ENCODE results near the gene GANAB.

Gene GANAB

GRCh38 chr11:62607714-62608113 lies 38.7 kb downstream of the GANAB start:
- no peak overlapping the region for H3K27ac ChIP-seq (ENCODE audit: low read length)

GRCh38 chr11:62605902-62606301 lies 40.5 kb downstream of the GANAB start:
- peaks cover 14 to 16% of the 10 kb centered on the region in 2 donors for H3K36me3 ChIP-seq (ENCODE audit: control insufficient read depth in 2 of 2, insufficient read depth in 2 of 2, low read length in 2 of 2)
- H3K27me3 ChIP-seq (ENCODE audit: control insufficient read depth in 1 of 2, insufficient read depth in 2 of 2, low read length in 2 of 2) = no peaks in the 10 kb centered on the region
- no peak overlapping the region for H3K4me3 ChIP-seq (ENCODE audit: low read length in 2 of 2)
- H3K4me1 ChIP-seq (ENCODE audit: control insufficient read depth, insufficient read depth, low read length) = peaks cover 33% of the 10 kb centered on the region
- no peak overlapping the region for H3K27ac ChIP-seq (ENCODE audit: low read length)
- no peaks in the 10 kb centered on the region for H3K9me3 ChIP-seq (ENCODE audit: control insufficient read depth in 2 of 2, low read length in 2 of 2)
- no peak overlapping the region for H3K9ac ChIP-seq (ENCODE audit: low read length in 2 of 2)

More at GRCh38 chr11:62607714-62608113, 38.7 kb downstream of the GANAB start:
- Histone ChIP-seq H3K4me1 (ENCODE audit: control insufficient read depth, insufficient read depth, low read length) (peaks cover 34% of the 10 kb centered on the region), H3K4me3 (ENCODE audit: low read length in 2 of 2) (no peak overlapping the region), H3K36me3 (ENCODE audit: control insufficient read depth in 2 of 2, insufficient read depth in 2 of 2, low read length in 2 of 2) (peaks cover 14 to 16% of the 10 kb centered on the region in 2 donors), H3K9me3 (ENCODE audit: control insufficient read depth in 2 of 2, low read length in 2 of 2) (no peaks in the 10 kb centered on the region), H3K27me3 (ENCODE audit: control insufficient read depth in 1 of 2, insufficient read depth in 2 of 2, low read length in 2 of 2) (no peaks in the 10 kb centered on the region), H3K9ac (ENCODE audit: low read length in 2 of 2) (no peak overlapping the region)

- Histone ChIP-seq H3K27me3 (ENCODE audit: control insufficient read depth in 1 of 2, insufficient read depth in 2 of 2, low read length in 2 of 2) (no peaks in the 10 kb centered on the region), H3K9ac (ENCODE audit: low read length in 2 of 2) (no peak overlapping the region), H3K27ac (ENCODE audit: low read length) (no peak overlapping the region), H3K36me3 (ENCODE audit: control insufficient read depth in 2 of 2, insufficient read depth in 2 of 2, low read length in 2 of 2) (peaks cover 14 to 16% of the 10 kb centered on the region in 2 donors), H3K9me3 (ENCODE audit: control insufficient read depth in 2 of 2, low read length in 2 of 2) (no peaks in the 10 kb centered on the region), H3K4me1 (ENCODE audit: control insufficient read depth, insufficient read depth, low read length) (peaks cover 34% of the 10 kb centered on the region), H3K4me3 (ENCODE audit: low read length in 2 of 2) (no peak overlapping the region)
Measured at GRCh38 chr11:62605467-62605866, 40.9 kb downstream of the GANAB start.

- peak overlapping the region in 1 of 2 donors; percentile 13 for H3K9ac ChIP-seq (ENCODE audit: low read length in 2 of 2)
- H3K27ac ChIP-seq (ENCODE audit: low read length) = no peak overlapping the region
- H3K27me3 ChIP-seq (ENCODE audit: control insufficient read depth in 1 of 2, insufficient read depth in 2 of 2, low read length in 2 of 2) = no peaks in the 10 kb centered on the region
- H3K4me3 ChIP-seq (ENCODE audit: low read length in 2 of 2) = no peak overlapping the region
- peaks cover 14% of the 10 kb centered on the region in 2 donors for H3K36me3 ChIP-seq (ENCODE audit: control insufficient read depth in 2 of 2, insufficient read depth in 2 of 2, low read length in 2 of 2)
- no peaks in the 10 kb centered on the region for H3K9me3 ChIP-seq (ENCODE audit: control insufficient read depth in 2 of 2, low read length in 2 of 2)
- peaks cover 38% of the 10 kb centered on the region for H3K4me1 ChIP-seq (ENCODE audit: control insufficient read depth, insufficient read depth, low read length)
Measured at GRCh38 chr11:62604460-62605120, 41.8 kb downstream of the GANAB start.

- no peaks in the 10 kb centered on the region for H3K27me3 ChIP-seq (ENCODE audit: control insufficient read depth in 1 of 2, insufficient read depth in 2 of 2, low read length in 2 of 2)
Measured at GRCh38 chr11:62603776-62604299, 42.6 kb downstream of the GANAB start.

GRCh38 chr11:62603072-62603408 lies 43.4 kb downstream of the GANAB start:
- H3K9ac ChIP-seq (ENCODE audit: low read length in 2 of 2) = peak overlapping the region; percentile 52 to 72
- peaks cover 10 to 12% of the 10 kb centered on the region in 2 donors for H3K36me3 ChIP-seq (ENCODE audit: control insufficient read depth in 2 of 2, insufficient read depth in 2 of 2, low read length in 2 of 2)
- H3K4me1 ChIP-seq (ENCODE audit: control insufficient read depth, insufficient read depth, low read length) = peaks cover 50% of the 10 kb centered on the region

More at GRCh38 chr11:62603776-62604299, 42.6 kb downstream of the GANAB start:
- peaks cover 10 to 12% of the 10 kb centered on the region in 2 donors for H3K36me3 ChIP-seq (ENCODE audit: control insufficient read depth in 2 of 2, insufficient read depth in 2 of 2, low read length in 2 of 2)
- H3K27ac ChIP-seq (ENCODE audit: low read length) = no peak overlapping the region
- H3K4me1 ChIP-seq (ENCODE audit: control insufficient read depth, insufficient read depth, low read length) = peaks cover 42% of the 10 kb centered on the region
- no peak overlapping the region for H3K9ac ChIP-seq (ENCODE audit: low read length in 2 of 2)
- no peaks in the 10 kb centered on the region for H3K9me3 ChIP-seq (ENCODE audit: control insufficient read depth in 2 of 2, low read length in 2 of 2)
- H3K4me3 ChIP-seq (ENCODE audit: low read length in 2 of 2) = no peak overlapping the region

GRCh38 chr11:62602141-62603071 lies 44.0 kb downstream of the GANAB start:
- Histone ChIP-seq H3K36me3 (ENCODE audit: control insufficient read depth in 2 of 2, insufficient read depth in 2 of 2, low read length in 2 of 2) (peaks cover 15 to 18% of the 10 kb centered on the region in 2 donors), H3K4me3 (ENCODE audit: low read length in 2 of 2) (peak overlapping the region; percentile 72 to 89), H3K9me3 (ENCODE audit: control insufficient read depth in 2 of 2, low read length in 2 of 2) (no peaks in the 10 kb centered on the region), H3K9ac (ENCODE audit: low read length in 2 of 2) (peak overlapping the region; percentile 52 to 72), H3K27me3 (ENCODE audit: control insufficient read depth in 1 of 2, insufficient read depth in 2 of 2, low read length in 2 of 2) (no peaks in the 10 kb centered on the region), H3K4me1 (ENCODE audit: control insufficient read depth, insufficient read depth, low read length) (peaks cover 51% of the 10 kb centered on the region), H3K27ac (ENCODE audit: low read length) (peak overlapping the region; percentile 89)

More at GRCh38 chr11:62603072-62603408, 43.4 kb downstream of the GANAB start:
- Histone ChIP-seq H3K4me3 (ENCODE audit: low read length in 2 of 2) (peak overlapping the region; percentile 72 to 89), H3K27me3 (ENCODE audit: control insufficient read depth in 1 of 2, insufficient read depth in 2 of 2, low read length in 2 of 2) (no peaks in the 10 kb centered on the region), H3K27ac (ENCODE audit: low read length) (peak overlapping the region; percentile 89), H3K9me3 (ENCODE audit: control insufficient read depth in 2 of 2, low read length in 2 of 2) (no peaks in the 10 kb centered on the region)

- Histone ChIP-seq H3K27ac (ENCODE audit: low read length) (peak within 1 kb of the TSS; percentile 89), H3K9me3 (ENCODE audit: control insufficient read depth in 2 of 2, low read length in 2 of 2) (no peaks in the 10 kb centered on the region), H3K4me3 (ENCODE audit: low read length in 2 of 2) (peak within 1 kb of the TSS; percentile 76 to 89), H3K36me3 (ENCODE audit: control insufficient read depth in 2 of 2, insufficient read depth in 2 of 2, low read length in 2 of 2) (peaks cover 19 to 24% of the 10 kb centered on the region in 2 donors), H3K9ac (ENCODE audit: low read length in 2 of 2) (peak within 1 kb of the TSS; percentile 88 to 90), H3K27me3 (ENCODE audit: control insufficient read depth in 1 of 2, insufficient read depth in 2 of 2, low read length in 2 of 2) (no peaks in the 10 kb centered on the region), H3K4me1 (ENCODE audit: control insufficient read depth, insufficient read depth, low read length) (peaks cover 51% of the 10 kb centered on the region)
Measured at GRCh38 chr11:62601372-62602140, 44.9 kb downstream of the GANAB start, which contains the start of gene MTA2. Gene MTA2, minus strand, starts transcription at chr11:62601865. Its CDS starts 415 bp downstream, at chr11:62601450.

- H3K27ac ChIP-seq (ENCODE audit: low read length) = peak overlapping the region; percentile 89
- H3K36me3 ChIP-seq (ENCODE audit: control insufficient read depth in 2 of 2, insufficient read depth in 2 of 2, low read length in 2 of 2) = peaks cover 22 to 28% of the 10 kb centered on the region in 2 donors
- H3K4me1 ChIP-seq (ENCODE audit: control insufficient read depth, insufficient read depth, low read length) = peaks cover 51% of the 10 kb centered on the region
- peak overlapping the region; percentile 76 to 89 for H3K4me3 ChIP-seq (ENCODE audit: low read length in 2 of 2)
- H3K27me3 ChIP-seq (ENCODE audit: control insufficient read depth in 1 of 2, insufficient read depth in 2 of 2, low read length in 2 of 2) = no peaks in the 10 kb centered on the region
- H3K9ac ChIP-seq (ENCODE audit: low read length in 2 of 2) = peak overlapping the region; percentile 88 to 90
- no peaks in the 10 kb centered on the region for H3K9me3 ChIP-seq (ENCODE audit: control insufficient read depth in 2 of 2, low read length in 2 of 2)
Measured at GRCh38 chr11:62601122-62601371, 45.4 kb downstream of the GANAB start.

Data from stomach smooth muscle (tissue), 2 donors.